Measurements from ENCODE around the gene PTP4A2.
"Not testable (repeated sequence)": the region's sequence is repeated elsewhere in the genome, so short reads cannot be mapped to it uniquely, and the experiment has no call there.

Gene PTP4A2

DNA sequence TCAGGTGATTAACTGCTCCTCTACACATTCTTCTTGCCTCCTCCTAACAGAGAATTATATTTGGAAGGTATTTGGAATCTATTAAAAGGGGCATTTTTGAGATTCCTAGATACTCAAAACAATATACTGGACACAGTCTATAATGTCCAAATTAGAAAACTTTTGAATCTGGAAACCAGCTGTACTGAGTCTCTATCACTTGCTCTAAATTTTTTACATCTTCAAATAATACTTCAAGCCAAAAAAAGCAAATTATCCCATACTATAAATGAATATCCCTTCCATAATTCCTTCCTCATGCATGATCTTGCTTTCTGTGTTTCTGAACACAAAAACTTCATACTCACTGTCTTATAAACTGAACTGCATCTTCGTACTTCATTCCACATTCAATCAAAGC is 28.5 kb downstream of the PTP4A2 start:
- H3K36me3 ChIP-seq (ENCODE audit: control insufficient read depth, insufficient read depth, low read length), result peaks cover 14% of the 10 kb centered on the region
- no peaks in the 10 kb centered on the region for H3K27me3 ChIP-seq (ENCODE audit: control insufficient read depth, insufficient read depth, low read length)
- no peaks in the 10 kb centered on the region for H3K4me1 ChIP-seq (ENCODE audit: control insufficient read depth, insufficient read depth, low read length)
- H3K4me3 ChIP-seq (ENCODE audit: low read length), result no peak overlapping the region
- no peak overlapping the region for H3K9ac ChIP-seq (ENCODE audit: low read length)
- H3K27ac ChIP-seq (ENCODE audit: low read depth, low read length), result no peak overlapping the region

DNA sequence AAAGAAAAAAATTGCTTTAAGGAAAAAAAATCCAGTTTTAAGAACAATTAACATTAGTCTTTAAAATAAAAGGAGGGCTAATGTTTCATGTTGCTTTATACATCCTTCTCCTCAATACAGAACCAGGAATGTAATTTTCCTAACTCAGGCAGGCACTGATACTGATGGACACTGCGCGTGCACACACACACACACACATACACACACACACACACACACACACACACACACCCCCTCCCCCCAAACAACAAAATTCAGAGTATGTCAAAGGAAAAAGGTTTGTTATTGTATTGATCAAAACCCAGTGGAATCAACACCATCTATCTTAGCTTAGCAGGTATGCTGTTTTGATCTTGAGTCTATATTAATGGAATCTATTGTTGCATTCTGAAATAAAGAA is 31.6 kb downstream of the PTP4A2 start:
- Histone ChIP-seq H3K9ac (ENCODE audit: low read length) (no peak overlapping the region), H3K27me3 (ENCODE audit: control insufficient read depth, insufficient read depth, low read length) (no peaks in the 10 kb centered on the region), H3K4me1 (ENCODE audit: control insufficient read depth, insufficient read depth, low read length) (no peaks in the 10 kb centered on the region), H3K36me3 (ENCODE audit: control insufficient read depth, insufficient read depth, low read length) (peaks cover 11% of the 10 kb centered on the region), H3K4me3 (ENCODE audit: low read length) (no peak overlapping the region), H3K27ac (ENCODE audit: low read depth, low read length) (no peak overlapping the region)

DNA sequence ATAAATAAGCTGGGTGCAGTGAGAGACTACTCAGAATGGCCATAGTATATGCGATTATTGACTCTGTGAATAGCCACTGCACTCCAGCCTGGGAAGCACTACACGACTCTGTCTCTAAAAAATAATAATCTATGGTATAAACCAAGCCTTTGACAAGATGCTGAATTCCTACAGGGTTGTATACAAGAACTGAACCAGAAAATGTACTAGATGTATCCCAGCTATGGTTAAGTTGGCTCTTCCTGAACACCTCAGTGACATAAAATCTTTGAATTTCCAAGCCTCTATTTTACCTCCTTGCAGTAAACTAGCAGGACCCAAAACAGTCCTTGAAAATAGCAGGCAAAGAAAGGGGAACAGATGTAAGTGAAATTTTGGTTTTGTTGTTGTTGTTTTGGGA is 32.5 kb downstream of the PTP4A2 start:
- H3K36me3 ChIP-seq (ENCODE audit: control insufficient read depth, insufficient read depth, low read length), result peaks cover 11% of the 10 kb centered on the region
- no peaks in the 10 kb centered on the region for H3K4me1 ChIP-seq (ENCODE audit: control insufficient read depth, insufficient read depth, low read length)
- no peak overlapping the region for H3K27ac ChIP-seq (ENCODE audit: low read depth, low read length)
- H3K9ac ChIP-seq (ENCODE audit: low read length), result no peak overlapping the region
- H3K27me3 ChIP-seq (ENCODE audit: control insufficient read depth, insufficient read depth, low read length), result no peaks in the 10 kb centered on the region
- H3K4me3 ChIP-seq (ENCODE audit: low read length), result no peak overlapping the region

GRCh38 chr1:31905093-31905509 is 33.1 kb downstream of the PTP4A2 start:
- Histone ChIP-seq H3K4me1 (ENCODE audit: control insufficient read depth, insufficient read depth, low read length) (no peaks in the 10 kb centered on the region), H3K27me3 (ENCODE audit: control insufficient read depth, insufficient read depth, low read length) (no peaks in the 10 kb centered on the region)

DNA sequence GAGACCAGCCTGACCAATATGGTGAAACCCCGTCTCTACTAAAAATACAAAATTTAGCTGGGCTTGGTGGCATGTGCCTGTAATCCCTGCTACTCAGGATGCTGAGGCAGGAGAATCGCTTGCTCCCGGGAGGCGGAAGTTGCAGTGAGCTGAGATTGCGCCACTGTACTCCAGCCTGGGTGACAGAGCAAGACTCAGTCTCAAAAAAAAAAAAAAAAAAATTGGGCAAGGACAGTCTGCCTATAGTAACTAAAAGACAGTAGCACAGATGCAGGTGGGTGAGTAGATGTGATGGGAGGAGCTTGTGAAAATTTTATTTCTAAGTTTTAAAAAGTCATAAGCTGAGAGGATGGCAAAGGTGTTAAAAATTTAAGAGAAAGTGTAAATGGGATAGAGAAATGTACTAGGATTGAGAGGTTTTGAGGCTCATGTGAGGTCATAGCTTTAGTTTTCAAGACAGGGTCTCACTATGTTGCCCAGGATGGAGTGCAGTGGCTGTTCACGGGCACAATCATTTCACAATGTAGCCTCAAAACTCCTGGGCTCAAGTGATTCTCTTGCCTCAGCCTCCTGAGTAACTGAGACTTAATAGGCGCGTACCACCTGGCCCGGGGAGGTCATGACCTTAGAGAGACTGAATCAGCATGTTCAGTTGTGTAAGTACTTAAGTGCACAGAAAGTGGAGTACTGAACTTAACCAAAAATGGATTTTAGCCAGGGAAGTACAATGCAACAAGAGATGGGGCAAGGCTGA is 33.7 kb downstream of the PTP4A2 start:
- no peak overlapping the region for H3K27ac ChIP-seq (ENCODE audit: low read depth, low read length)

More at GRCh38 chr1:31905093-31905509, 33.1 kb downstream of the PTP4A2 start:
- Histone ChIP-seq H3K27ac (ENCODE audit: low read depth, low read length) (no peak overlapping the region), H3K9ac (ENCODE audit: low read length) (no peak overlapping the region), H3K36me3 (ENCODE audit: control insufficient read depth, insufficient read depth, low read length) (peaks cover 11% of the 10 kb centered on the region), H3K4me3 (ENCODE audit: low read length) (no peak overlapping the region)

DNA sequence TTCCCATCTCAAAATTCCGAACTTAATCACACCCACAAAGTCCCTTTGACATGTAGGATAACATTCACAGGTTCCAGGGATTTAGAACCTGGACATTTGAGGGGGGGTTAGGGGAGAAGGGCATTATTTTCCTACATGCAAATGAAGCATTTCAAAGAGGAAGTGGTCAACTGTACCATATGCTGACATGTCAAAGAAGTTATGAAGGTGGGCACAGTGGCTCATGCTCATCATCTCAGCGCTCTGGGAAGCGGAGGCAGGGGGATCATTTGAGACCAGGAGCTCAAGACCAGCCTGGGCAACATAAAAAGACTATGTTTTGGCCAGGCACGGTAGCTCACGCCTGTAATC is 35.7 kb downstream of the PTP4A2 start:
- no peak overlapping the region for H3K27ac ChIP-seq (ENCODE audit: low read depth, low read length)

More for the DNA sequence above, 33.7 kb downstream of the PTP4A2 start:
- no peaks in the 10 kb centered on the region for H3K4me1 ChIP-seq (ENCODE audit: control insufficient read depth, insufficient read depth, low read length)
- no peak overlapping the region for H3K9ac ChIP-seq (ENCODE audit: low read length)
- no peaks in the 10 kb centered on the region for H3K27me3 ChIP-seq (ENCODE audit: control insufficient read depth, insufficient read depth, low read length)
- H3K36me3 ChIP-seq (ENCODE audit: control insufficient read depth, insufficient read depth, low read length), result peaks cover 11% of the 10 kb centered on the region
- no peak overlapping the region for H3K4me3 ChIP-seq (ENCODE audit: low read length)

DNA sequence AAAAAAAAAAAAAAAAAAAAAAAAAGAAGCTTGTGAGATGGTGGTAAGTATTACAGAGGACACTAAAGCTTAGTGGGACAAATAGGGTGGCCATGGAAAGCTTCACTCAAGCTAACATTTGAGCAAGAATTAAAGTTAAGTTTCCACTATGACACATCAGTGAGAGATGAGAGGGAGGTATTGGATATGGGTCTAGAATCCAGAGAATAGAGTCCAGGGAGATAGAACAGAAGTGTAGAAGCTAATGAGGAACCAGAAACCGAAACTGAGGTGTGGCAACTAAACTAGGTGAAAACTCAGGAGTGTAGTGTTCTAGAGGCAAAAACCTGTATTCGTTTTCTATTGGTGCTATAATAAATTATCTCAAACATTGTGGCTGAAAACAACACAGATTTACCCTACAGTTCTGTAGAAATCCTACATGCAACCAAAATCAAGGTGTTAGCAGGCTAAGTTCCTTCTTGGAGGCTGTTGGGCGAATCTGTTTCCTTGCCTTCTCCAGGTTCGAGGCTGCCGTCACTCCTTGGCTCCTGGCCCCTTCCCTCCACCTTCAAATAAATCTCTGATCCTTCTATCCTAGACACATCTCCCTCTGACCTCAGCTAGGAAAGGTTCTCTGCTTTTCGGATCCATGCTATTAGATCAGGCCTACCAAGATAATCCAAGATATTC is 36.2 kb downstream of the PTP4A2 start:
- H3K4me3 ChIP-seq (ENCODE audit: low read length), result no peak overlapping the region
- no peak overlapping the region for H3K27ac ChIP-seq (ENCODE audit: low read depth, low read length)
- no peak overlapping the region for H3K9ac ChIP-seq (ENCODE audit: low read length)

More for the DNA sequence above, 35.7 kb downstream of the PTP4A2 start:
- Histone ChIP-seq H3K4me3 (ENCODE audit: low read length) (no peak overlapping the region), H3K36me3 (ENCODE audit: control insufficient read depth, insufficient read depth, low read length) (peaks cover 5% of the 10 kb centered on the region), H3K9ac (ENCODE audit: low read length) (no peak overlapping the region), H3K4me1 (ENCODE audit: control insufficient read depth, insufficient read depth, low read length) (no peaks in the 10 kb centered on the region), H3K27me3 (ENCODE audit: control insufficient read depth, insufficient read depth, low read length) (no peaks in the 10 kb centered on the region)

GRCh38 chr1:31900790-31901189 is 37.4 kb downstream of the PTP4A2 start:
- H3K4me3 ChIP-seq (ENCODE audit: low read length), result no peak overlapping the region
- H3K4me1 ChIP-seq (ENCODE audit: control insufficient read depth, insufficient read depth, low read length), result no peaks in the 10 kb centered on the region
- no peak overlapping the region for H3K9ac ChIP-seq (ENCODE audit: low read length)
- no peak overlapping the region for H3K27ac ChIP-seq (ENCODE audit: low read depth, low read length)
- H3K27me3 ChIP-seq (ENCODE audit: control insufficient read depth, insufficient read depth, low read length), result no peaks in the 10 kb centered on the region
- no peaks in the 10 kb centered on the region for H3K36me3 ChIP-seq (ENCODE audit: control insufficient read depth, insufficient read depth, low read length)

More for the DNA sequence above, 36.2 kb downstream of the PTP4A2 start:
- H3K27me3 ChIP-seq (ENCODE audit: control insufficient read depth, insufficient read depth, low read length), result no peaks in the 10 kb centered on the region
- peaks cover 1% of the 10 kb centered on the region for H3K36me3 ChIP-seq (ENCODE audit: control insufficient read depth, insufficient read depth, low read length)
- no peaks in the 10 kb centered on the region for H3K4me1 ChIP-seq (ENCODE audit: control insufficient read depth, insufficient read depth, low read length)

DNA sequence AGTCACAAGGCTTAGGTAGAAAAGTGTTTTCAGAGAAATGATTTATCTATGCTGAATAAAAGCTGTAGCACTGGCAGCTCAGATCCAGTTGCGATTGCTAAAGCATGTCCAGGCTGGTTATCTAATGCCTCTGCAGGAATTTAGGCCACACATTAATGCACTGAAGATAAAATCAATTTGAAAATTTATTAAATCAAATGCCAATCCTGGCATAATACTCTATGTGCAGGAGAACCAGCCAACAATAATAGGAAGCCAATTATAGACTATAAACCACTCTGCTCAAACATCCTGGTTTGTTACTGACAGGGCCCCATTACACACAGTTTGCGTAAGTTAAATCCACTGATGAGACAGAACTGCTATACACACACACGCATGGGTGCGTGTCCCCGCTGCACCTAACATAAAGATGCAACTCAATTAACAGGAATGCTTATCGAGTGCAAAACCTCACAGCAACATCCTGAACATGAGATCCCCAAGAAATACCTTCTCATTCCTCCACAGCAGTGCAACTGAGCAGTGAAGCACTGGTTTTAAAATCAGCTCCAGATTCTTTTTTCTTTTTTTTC is 40.6 kb downstream of the PTP4A2 start:
- Histone ChIP-seq H3K4me1 (ENCODE audit: control insufficient read depth, insufficient read depth, low read length) (no peaks in the 10 kb centered on the region), H3K36me3 (ENCODE audit: control insufficient read depth, insufficient read depth, low read length) (no peaks in the 10 kb centered on the region), H3K4me3 (ENCODE audit: low read length) (no peak overlapping the region), H3K27ac (ENCODE audit: low read depth, low read length) (no peak overlapping the region), H3K9ac (ENCODE audit: low read length) (no peak overlapping the region), H3K27me3 (ENCODE audit: control insufficient read depth, insufficient read depth, low read length) (no peaks in the 10 kb centered on the region)

- not testable (repeated sequence) for H3K27me3 ChIP-seq (ENCODE audit: control insufficient read depth, insufficient read depth, low read length); H3K4me1 ChIP-seq (ENCODE audit: control insufficient read depth, insufficient read depth, low read length); H3K36me3 ChIP-seq (ENCODE audit: control insufficient read depth, insufficient read depth, low read length); H3K4me3 ChIP-seq (ENCODE audit: low read length); H3K27ac ChIP-seq (ENCODE audit: low read depth, low read length); H3K9ac ChIP-seq (ENCODE audit: low read length)
Observed at GRCh38 chr1:31895474-31896198, 42.5 kb downstream of the PTP4A2 start.

DNA sequence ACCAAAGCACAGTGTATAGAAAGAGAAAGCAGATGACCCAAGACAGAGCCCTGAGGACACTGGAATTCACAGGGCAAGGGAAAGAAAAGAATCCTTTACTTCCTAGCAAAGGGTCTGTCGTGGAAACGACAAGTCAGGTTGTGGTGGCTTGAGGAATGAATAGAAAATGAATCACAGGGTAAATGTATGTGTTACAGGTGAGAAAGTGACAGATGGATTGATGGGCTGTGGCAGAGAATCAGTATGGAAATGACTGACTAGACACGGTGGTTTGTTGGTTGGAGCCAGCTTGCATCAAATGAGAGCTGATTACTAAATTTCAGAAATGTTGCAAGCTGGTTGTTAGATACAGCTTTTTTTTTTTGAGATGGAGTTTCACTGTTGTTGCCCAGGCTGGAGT is 46.9 kb downstream of the PTP4A2 start:
- H3K4me1 ChIP-seq (ENCODE audit: control insufficient read depth, insufficient read depth, low read length), result no peaks in the 10 kb centered on the region
- H3K27ac ChIP-seq (ENCODE audit: low read depth, low read length), result no peak overlapping the region
- H3K9ac ChIP-seq (ENCODE audit: low read length), result no peak overlapping the region

DNA sequence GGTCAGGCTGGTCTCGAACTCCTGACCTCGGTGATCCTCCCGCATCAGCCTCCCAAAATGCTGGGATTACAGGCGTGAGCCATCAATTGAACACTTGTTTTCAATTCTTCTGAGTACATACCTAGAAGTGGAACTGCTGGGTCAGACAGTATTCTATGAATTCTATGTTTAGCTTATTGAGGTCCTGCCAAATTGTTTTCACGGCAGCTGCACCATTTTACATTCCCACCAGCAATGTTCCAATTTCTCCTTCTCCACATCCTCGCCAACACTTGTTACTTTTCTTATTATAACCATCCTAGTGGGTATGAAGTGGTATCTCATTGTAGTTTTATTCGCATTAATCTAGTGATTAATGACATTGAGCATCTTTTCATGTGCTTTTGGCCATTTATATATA is 49.9 kb downstream of the PTP4A2 start:
- no peak overlapping the region for H3K4me3 ChIP-seq (ENCODE audit: low read length)
- no peak overlapping the region for H3K9ac ChIP-seq (ENCODE audit: low read length)
- no peaks in the 10 kb centered on the region for H3K36me3 ChIP-seq (ENCODE audit: control insufficient read depth, insufficient read depth, low read length)
- H3K27me3 ChIP-seq (ENCODE audit: control insufficient read depth, insufficient read depth, low read length), result no peaks in the 10 kb centered on the region
- no peak overlapping the region for H3K27ac ChIP-seq (ENCODE audit: low read depth, low read length)
- no peaks in the 10 kb centered on the region for H3K4me1 ChIP-seq (ENCODE audit: control insufficient read depth, insufficient read depth, low read length)

More for the DNA sequence above, 46.9 kb downstream of the PTP4A2 start:
- Histone ChIP-seq H3K27me3 (ENCODE audit: control insufficient read depth, insufficient read depth, low read length) (no peaks in the 10 kb centered on the region), H3K4me3 (ENCODE audit: low read length) (no peak overlapping the region), H3K36me3 (ENCODE audit: control insufficient read depth, insufficient read depth, low read length) (no peaks in the 10 kb centered on the region)
